Right lobe of liver (tissue), 4 donors: ENCODE results near the gene ASCL2.

ENCODE experiments used
- POLR2A ChIP-seq: fragments of 450-650 bp; IDR thresholded peaks from one replicate; pipeline ENCODE4 v1.6.1; 2017; ENCODE audit warnings: antibody characterized with exemption, mild to moderate bottlenecking
- TF ChIP-seq, protein P1 (sequence below), 4 donors: fragments of 200-600 bp in 3 of 4; fragments of 450-650 bp in 1 of 4; IDR thresholded peaks; one replicate each; pipeline versions ENCODE4 v1.5.1 to v1.8.0; 2016 to 2022; ENCODE audit warnings: antibody characterized with exemption in 4 of 4, mild to moderate bottlenecking in 2 of 4
- donor health status: DM: no; HTN: no; CAD: no.
- donor health status: DM: no; HTN: no; CAD: no.
- donor health status: DM: no; HTN: yes; CAD: no.

DNA sequence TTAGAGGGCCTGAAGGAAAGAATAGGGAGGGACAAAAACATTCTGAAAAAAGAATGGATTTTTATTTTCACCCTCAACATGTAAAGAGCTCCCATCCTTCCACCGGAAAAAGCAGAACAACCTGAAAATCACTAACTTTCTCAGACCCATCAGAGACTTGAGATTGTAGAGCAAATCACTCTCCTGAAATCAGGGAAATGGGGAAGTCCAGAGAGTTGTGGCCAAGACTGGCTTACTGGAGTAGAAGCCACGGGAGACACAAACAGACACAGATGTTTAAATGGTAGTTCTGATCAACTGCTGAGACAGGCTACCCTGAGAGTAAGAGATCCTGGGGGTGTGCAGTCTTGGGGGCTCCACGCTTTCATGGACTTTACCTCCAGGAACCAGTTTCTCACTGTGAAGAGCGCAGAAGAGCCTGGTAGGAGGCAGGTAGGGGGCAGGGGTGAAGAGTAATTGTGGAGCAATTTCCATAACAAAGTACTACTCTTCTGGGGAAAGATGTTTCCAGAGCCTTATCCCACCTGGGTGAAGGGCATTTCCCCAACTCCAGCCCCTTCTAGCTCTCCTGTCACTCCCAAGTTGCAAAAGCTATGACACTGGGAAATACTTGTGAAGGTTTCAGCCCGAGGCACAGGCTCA is 47.1 kb downstream of the ASCL2 start:
- TF ChIP-seq, protein P1, sequence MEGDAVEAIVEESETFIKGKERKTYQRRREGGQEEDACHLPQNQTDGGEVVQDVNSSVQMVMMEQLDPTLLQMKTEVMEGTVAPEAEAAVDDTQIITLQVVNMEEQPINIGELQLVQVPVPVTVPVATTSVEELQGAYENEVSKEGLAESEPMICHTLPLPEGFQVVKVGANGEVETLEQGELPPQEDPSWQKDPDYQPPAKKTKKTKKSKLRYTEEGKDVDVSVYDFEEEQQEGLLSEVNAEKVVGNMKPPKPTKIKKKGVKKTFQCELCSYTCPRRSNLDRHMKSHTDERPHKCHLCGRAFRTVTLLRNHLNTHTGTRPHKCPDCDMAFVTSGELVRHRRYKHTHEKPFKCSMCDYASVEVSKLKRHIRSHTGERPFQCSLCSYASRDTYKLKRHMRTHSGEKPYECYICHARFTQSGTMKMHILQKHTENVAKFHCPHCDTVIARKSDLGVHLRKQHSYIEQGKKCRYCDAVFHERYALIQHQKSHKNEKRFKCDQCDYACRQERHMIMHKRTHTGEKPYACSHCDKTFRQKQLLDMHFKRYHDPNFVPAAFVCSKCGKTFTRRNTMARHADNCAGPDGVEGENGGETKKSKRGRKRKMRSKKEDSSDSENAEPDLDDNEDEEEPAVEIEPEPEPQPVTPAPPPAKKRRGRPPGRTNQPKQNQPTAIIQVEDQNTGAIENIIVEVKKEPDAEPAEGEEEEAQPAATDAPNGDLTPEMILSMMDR (IDR thresholded peaks at IDR 0.05) = no peak
- TF ChIP-seq POLR2A = no peak
